ENCODE measurements around the gene FJX1. TPM values are rescaled to one million over a fixed set of nuclear protein-coding genes. Genes with fewer than 3 reads are reported as not detected.

FJX1 gene
- polyA plus RNA-seq, 1 experiment = 4.8 TPM

GRCh38 chr11:35586222-35586621 is 32.0 kb upstream of the FJX1 start:
- Histone ChIP-seq H3K4me3 (ENCODE audit: low read depth, low read length) (no peak overlapping the region), H3K9me3 (ENCODE audit: control insufficient read depth, insufficient read depth, low read length) (no peaks in the 10 kb centered on the region), H3K27me3 (ENCODE audit: control insufficient read depth, insufficient read depth, low read length) (no peaks in the 10 kb centered on the region), H3K27ac (ENCODE audit: low read depth, low read length) (no peak overlapping the region)
- ChIA-PET CTCF (no interaction called here), POLR2A (interaction anchor here (0.6 kb wide), 1 partner anchor 98 kb away, joined by 6 read pairs; no protein-coding TSS in a partner anchor)
- no peak for TF ChIP-seq CTCF (IDR thresholded peaks at IDR 0.05; ENCODE audit: low read depth, low read length)
- DNase-seq (ENCODE audit: low read depth, low spot score) = no peak

- Histone ChIP-seq H3K27me3 (ENCODE audit: control insufficient read depth, insufficient read depth, low read length) (no peaks in the 10 kb centered on the region), H3K9me3 (ENCODE audit: control insufficient read depth, insufficient read depth, low read length) (no peaks in the 10 kb centered on the region), H3K27ac (ENCODE audit: low read depth, low read length) (no peak overlapping the region), H3K4me3 (ENCODE audit: low read depth, low read length) (no peak overlapping the region)
- ChIA-PET CTCF (no interaction called here), POLR2A (no interaction called here)
- TF ChIP-seq CTCF (IDR thresholded peaks at IDR 0.05; ENCODE audit: low read depth, low read length) = no peak
- DNase-seq (ENCODE audit: low read depth, low spot score) = no peak
Observed at GRCh38 chr11:35587972-35588371, 30.3 kb upstream of the FJX1 start.

GRCh38 chr11:35588627-35589026 is 29.6 kb upstream of the FJX1 start:
- no peak for TF ChIP-seq CTCF (IDR thresholded peaks at IDR 0.05; ENCODE audit: low read depth, low read length)
- ChIA-PET CTCF (no interaction called here), POLR2A (interaction anchor here (0.5 kb wide), 1 partner anchor 9 kb away, joined by 3 read pairs; no protein-coding TSS in a partner anchor)
- no peak overlapping the region for H3K4me3 ChIP-seq (ENCODE audit: low read depth, low read length)
- DNase-seq (ENCODE audit: low read depth, low spot score) = no peak
- H3K27ac ChIP-seq (ENCODE audit: low read depth, low read length) = peak overlapping the region; percentile 33
- no peaks in the 10 kb centered on the region for H3K9me3 ChIP-seq (ENCODE audit: control insufficient read depth, insufficient read depth, low read length)
- no peaks in the 10 kb centered on the region for H3K27me3 ChIP-seq (ENCODE audit: control insufficient read depth, insufficient read depth, low read length)

- no peak for TF ChIP-seq CTCF (IDR thresholded peaks at IDR 0.05; ENCODE audit: low read depth, low read length)
- ChIA-PET POLR2A (interaction anchor here (0.5 kb wide), 1 partner anchor 10 kb away, joined by 3 read pairs; no protein-coding TSS in a partner anchor), CTCF (no interaction called here)
- no peak for DNase-seq (ENCODE audit: low read depth, low spot score)
- Histone ChIP-seq H3K4me3 (ENCODE audit: low read depth, low read length) (no peak overlapping the region), H3K27ac (ENCODE audit: low read depth, low read length) (no peak overlapping the region), H3K27me3 (ENCODE audit: control insufficient read depth, insufficient read depth, low read length) (no peaks in the 10 kb centered on the region), H3K9me3 (ENCODE audit: control insufficient read depth, insufficient read depth, low read length) (no peaks in the 10 kb centered on the region)
Observed at GRCh38 chr11:35589281-35589680, 29.0 kb upstream of the FJX1 start.

- POLR2A ChIA-PET = no interaction called here
- no peak for TF ChIP-seq CTCF (IDR thresholded peaks at IDR 0.05; ENCODE audit: low read depth, low read length)
- Histone ChIP-seq H3K27ac (ENCODE audit: low read depth, low read length) (no peak overlapping the region), H3K27me3 (ENCODE audit: control insufficient read depth, insufficient read depth, low read length) (no peaks in the 10 kb centered on the region), H3K9me3 (ENCODE audit: control insufficient read depth, insufficient read depth, low read length) (no peaks in the 10 kb centered on the region), H3K4me3 (ENCODE audit: low read depth, low read length) (no peak overlapping the region)
- DNase-seq (ENCODE audit: low read depth, low spot score) = no peak
- CTCF ChIA-PET = interaction anchor here (0.8 to 1.0 kb wide), 2 partner anchors 11 to 232 kb away, joined by 3 read pairs; no protein-coding TSS in a partner anchor
Observed at GRCh38 chr11:35590412-35590811, 27.8 kb upstream of the FJX1 start.

Data from AG04450 (cell line).